Activated CD8-positive, alpha-beta memory T cell treated with anti-CD3 and anti-CD28 coated beads for 1 hour (primary cell): Measurements from ENCODE around the gene LCORL.
"Not testable (repeated sequence)": the region's sequence is repeated elsewhere in the genome, so short reads cannot be mapped to it uniquely, and the experiment has no call there.

Experiments
- DNase-seq, 2 donors: peaks; one replicate each; pipeline ENCODE4 v3.0.0-alpha.2; 2020; ENCODE audit warnings: low read depth in 1 of 2; ENCODE audit errors: extremely low read depth in 1 of 2

The LCORL gene

GRCh38 chr4:18020145-18020670 is 1.3 kb downstream of the LCORL start:
- DNase-seq = no peak

DNA sequence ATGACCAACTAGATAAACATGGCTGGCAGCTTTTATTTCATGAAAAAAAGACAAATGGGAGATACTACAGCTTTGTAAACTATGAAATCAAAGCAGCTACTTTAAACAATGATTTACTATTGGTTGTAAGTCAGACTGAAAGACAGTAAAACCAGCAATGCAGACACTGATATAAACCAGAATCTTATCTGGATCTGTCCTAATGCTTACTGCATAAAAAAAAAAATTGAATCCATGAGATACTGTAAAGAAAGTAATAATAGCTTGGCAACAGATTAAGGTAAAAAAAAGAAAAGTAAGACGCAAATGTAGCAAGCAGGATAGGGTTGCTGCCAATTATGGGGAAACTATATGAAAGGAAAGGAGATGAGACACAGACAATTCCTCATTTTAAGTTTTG is 7.3 kb downstream of the LCORL start:
- DNase-seq = no peak

DNA sequence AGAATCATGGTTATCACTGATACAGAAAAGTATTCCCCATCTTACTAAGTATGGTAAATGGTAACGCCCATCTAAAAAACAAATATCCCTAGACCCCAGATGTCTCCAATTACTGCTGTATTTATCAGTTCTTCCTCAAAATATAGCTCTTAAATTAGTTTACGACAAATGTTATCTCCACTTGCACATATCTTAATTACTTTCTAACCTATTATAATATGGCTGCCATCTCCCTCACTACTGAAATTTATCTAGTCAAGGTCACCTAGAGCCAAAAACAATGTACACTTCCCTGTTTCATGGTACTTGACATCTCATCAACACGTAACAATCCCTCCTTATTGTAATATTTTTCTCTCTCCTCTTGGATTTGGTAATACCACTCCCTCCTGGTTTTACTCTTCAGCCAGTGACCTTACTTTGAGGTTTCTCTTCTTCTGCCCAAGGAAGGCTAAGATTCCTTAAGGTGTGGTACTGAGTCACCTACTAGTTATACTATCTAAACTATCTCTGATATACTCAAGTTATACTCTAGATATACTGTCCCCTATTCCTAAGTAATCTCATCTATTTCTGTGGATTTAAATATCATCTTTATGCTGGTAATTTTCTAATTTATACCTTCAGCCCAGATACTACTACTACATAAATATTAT is 8.6 kb downstream of the LCORL start:
- DNase-seq = no peak

DNA sequence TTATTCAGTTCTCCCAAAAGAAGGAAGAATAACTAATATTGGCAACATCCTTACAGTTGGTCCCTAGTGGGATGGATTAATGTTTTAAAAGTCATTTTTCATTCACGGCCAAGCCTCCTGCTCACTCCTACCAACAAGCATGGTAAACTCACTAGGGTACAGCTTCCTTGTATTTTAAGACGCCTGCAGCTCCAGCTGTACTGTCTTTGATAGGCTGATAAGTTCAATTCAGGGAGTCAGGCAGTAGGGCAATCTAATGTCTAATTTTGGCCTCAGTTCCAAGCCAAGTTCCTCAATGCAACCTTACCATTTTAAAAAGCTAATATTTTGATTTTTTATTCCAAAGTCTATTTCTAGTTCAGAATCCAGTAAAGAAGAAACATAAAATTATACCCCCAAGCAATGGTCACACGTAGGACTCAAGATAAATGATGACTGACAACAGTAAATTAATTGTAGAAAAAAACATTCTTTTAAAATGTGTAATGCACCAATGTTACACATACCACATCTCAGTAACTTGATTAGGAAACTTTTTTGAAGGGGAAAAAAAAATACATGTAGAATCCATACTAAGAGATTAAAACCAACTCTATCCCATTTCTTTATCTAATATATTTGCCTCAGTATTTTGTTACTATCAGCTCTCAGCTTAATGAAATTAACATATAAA is 9.3 kb downstream of the LCORL start:
- DNase-seq = no peak

- DNase-seq = no peak
Measured at GRCh38 chr4:18007625-18008024, 13.9 kb downstream of the LCORL start.

- DNase-seq = not testable (repeated sequence)
Measured at GRCh38 chr4:18006432-18006831, 15.1 kb downstream of the LCORL start.

- DNase-seq = no peak
Measured at GRCh38 chr4:17997129-17997528, 24.4 kb downstream of the LCORL start.

DNA sequence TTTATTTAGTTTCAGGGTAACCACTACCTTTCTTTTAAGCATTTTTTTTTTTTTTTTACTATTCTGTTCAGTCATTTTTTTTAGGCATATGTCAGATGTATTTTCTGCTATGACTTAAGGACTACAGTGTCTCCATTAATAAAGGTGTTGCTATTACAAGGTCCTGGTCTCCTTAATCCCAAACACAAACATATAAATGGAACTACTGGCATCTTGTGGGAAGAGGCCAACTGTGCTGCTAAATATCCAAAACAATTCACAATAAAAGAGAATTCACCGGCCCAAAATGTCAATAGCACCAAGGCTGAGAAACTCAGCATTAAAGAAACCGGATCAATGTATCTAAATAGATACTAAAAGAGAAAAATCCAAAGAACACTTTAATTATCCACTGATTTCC is 26.4 kb downstream of the LCORL start:
- no peak for DNase-seq

GRCh38 chr4:17985832-17986231 is 35.7 kb downstream of the LCORL start:
- no peak for DNase-seq

- no peak for DNase-seq
Measured at GRCh38 chr4:17981063-17981462, 40.5 kb downstream of the LCORL start.

GRCh38 chr4:17968721-17969120 is 52.8 kb downstream of the LCORL start:
- no peak for DNase-seq

- no peak for DNase-seq
Measured at GRCh38 chr4:17967078-17967477, 54.5 kb downstream of the LCORL start.

DNA sequence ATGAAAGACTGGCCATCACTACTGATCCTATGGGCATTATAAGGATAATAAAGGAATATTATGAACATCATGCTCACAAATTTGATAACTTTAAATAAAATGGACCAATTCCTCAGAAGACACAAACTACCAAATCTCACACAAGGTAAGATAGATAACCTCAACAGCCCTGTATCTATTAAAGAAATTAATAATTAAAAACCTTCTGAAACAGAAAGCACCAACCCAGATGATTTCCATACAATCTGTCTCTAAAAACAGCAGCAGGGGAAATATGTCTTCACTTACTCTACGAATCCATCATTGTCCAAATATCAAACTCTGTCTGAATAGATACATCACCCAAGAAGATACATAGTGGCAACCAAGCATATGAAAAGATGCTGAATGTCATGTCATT is 55.2 kb downstream of the LCORL start:
- no peak for DNase-seq

GRCh38 chr4:17964576-17964975 is 57.0 kb downstream of the LCORL start:
- no peak for DNase-seq

DNA sequence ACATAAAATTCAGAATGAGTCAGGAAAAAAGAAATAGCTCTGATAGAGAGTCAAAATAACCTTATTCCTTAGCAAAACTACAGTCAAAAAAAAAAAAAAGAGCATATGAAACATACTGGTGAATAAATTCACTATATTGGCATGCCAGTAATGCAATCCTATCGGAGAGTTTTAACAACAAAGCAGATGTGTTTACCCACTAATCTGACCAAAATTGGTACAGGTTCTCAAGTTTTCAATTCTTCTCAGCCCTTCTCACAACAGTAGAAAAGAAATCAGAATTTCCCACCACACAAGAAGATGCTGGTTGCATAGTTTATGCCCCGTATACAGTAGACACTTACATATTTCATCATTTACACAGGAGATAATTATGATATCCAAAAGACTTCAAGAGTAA is 59.4 kb downstream of the LCORL start:
- no peak for DNase-seq

DNA sequence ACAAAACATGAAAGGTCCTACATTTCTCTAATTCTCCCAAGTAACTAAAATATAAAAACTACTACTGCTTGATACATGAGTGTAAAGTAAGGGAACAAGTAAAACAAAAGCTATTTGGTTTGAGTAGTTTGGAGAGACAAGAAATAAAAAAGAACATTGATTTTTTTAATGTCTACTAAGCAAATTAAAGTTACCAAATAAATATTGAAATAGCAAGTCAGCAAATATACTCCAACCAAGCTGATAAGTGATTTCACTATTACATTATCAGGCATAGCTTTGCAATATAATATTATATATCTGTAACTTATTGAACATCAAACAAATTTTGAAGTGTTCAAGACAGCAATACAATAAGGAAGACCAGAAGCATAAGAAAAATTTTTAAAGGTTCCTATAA is 60.3 kb downstream of the LCORL start:
- DNase-seq = no peak

- DNase-seq = no peak
Measured at GRCh38 chr4:17958181-17958580, 63.4 kb downstream of the LCORL start.

GRCh38 chr4:17957688-17958087 is 63.9 kb downstream of the LCORL start:
- no peak for DNase-seq

GRCh38 chr4:17956245-17956644 is 65.3 kb downstream of the LCORL start:
- no peak for DNase-seq

DNA sequence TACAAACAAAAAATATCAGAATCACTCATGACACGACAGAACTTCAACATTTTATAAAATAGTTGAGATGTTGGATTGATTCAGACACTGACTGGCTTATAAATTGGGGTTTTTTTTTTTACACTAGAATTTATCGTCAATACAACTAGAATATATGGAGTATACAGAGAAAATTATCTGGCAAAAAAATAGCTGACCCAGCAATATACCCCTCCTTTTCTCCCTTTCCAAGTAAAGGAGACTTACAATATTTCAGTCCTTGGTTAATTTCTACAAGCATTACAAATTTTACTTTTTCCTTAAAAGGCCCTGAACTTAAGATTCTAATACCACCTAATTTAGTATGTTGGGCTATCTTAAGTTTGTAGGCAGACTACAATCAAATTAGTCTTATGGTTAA is 76.3 kb downstream of the LCORL start:
- no peak for DNase-seq

- DNase-seq = no peak
Measured at GRCh38 chr4:17941731-17942130, 79.8 kb downstream of the LCORL start.

GRCh38 chr4:17939054-17939453 is 82.5 kb downstream of the LCORL start:
- no peak for DNase-seq

DNA sequence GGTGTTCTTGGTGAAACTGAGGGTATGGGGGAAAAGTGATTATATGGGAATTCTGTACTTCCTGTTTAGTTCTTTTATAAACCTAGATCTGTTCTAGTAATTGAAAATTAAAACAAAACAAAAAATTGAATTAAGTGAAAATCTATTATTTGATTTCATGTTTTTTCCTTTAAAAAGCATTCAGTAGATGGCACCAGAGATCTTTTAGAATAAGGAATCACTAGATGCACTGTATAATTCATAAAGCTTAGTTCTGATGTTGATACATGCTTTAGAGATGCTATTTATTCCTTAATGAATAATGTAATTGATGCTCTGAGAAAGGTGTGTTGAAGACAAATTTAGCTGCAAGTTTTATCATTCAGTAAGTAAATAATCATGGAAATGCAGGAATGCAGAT is 87.3 kb downstream of the LCORL start:
- no peak for DNase-seq
